B cell (primary cell): ENCODE results near the gene GCNT2.

Source experiments
- EZH2 ChIP-seq: IDR thresholded peaks from 2 replicates; pipeline ENCODE4 v1.6.1; 2012; ENCODE audit warnings: borderline replicate concordance, low read depth, mild to moderate bottlenecking, moderate library complexity, low read length; ENCODE audit not compliant: insufficient read depth, poor library complexity, severe bottlenecking
- TF ChIP-seq, protein P1 (sequence below): fragments of 200-600 bp; IDR thresholded peaks from one replicate; pipeline ENCODE4 v1.8.0; 2022; ENCODE audit warnings: antibody characterized with exemption, mild to moderate bottlenecking

DNA sequence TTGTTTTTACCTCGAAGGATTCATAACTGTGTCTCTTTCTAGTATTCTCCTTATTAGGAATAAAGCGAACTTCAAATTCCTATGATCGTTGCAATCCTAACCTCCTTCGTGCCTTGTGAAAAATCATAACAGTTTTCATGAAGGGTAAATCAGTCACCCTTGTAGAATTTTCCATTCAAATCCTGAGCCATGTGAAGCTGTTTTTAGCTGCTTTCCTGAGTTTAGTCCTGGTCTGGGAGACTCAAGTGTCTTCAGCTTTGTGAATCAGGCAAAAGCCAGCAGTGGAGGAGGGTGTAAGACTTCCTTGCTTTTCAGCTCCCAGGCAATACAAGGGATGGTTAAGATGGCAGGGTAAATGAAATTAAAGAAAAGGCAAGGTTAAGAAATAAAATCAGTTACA lies 24.3 kb downstream of the GCNT2 start:
- TF ChIP-seq, protein P1, sequence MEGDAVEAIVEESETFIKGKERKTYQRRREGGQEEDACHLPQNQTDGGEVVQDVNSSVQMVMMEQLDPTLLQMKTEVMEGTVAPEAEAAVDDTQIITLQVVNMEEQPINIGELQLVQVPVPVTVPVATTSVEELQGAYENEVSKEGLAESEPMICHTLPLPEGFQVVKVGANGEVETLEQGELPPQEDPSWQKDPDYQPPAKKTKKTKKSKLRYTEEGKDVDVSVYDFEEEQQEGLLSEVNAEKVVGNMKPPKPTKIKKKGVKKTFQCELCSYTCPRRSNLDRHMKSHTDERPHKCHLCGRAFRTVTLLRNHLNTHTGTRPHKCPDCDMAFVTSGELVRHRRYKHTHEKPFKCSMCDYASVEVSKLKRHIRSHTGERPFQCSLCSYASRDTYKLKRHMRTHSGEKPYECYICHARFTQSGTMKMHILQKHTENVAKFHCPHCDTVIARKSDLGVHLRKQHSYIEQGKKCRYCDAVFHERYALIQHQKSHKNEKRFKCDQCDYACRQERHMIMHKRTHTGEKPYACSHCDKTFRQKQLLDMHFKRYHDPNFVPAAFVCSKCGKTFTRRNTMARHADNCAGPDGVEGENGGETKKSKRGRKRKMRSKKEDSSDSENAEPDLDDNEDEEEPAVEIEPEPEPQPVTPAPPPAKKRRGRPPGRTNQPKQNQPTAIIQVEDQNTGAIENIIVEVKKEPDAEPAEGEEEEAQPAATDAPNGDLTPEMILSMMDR: no peak
- no peak for TF ChIP-seq EZH2
